WI38 (cell line): ENCODE results near the gene ERF.

Source experiments
- H3K4me3 ChIP-seq: 2 replicates; pipeline ENCODE4 v1.5.1; 2011; ENCODE audit warnings: low read depth, mild to moderate bottlenecking, control low read depth, low read length
- CTCF ChIP-seq: IDR thresholded peaks from 2 replicates; pipeline ENCODE4 v1.5.1; 2012; ENCODE audit warnings: low read depth, mild to moderate bottlenecking, control low read depth, low read length

The ERF gene

GRCh38 chr19:42295342-42295741 lies 40.4 kb upstream of the ERF start:
- H3K4me3 ChIP-seq: no peak overlapping the region
- TF ChIP-seq CTCF: no peak

DNA sequence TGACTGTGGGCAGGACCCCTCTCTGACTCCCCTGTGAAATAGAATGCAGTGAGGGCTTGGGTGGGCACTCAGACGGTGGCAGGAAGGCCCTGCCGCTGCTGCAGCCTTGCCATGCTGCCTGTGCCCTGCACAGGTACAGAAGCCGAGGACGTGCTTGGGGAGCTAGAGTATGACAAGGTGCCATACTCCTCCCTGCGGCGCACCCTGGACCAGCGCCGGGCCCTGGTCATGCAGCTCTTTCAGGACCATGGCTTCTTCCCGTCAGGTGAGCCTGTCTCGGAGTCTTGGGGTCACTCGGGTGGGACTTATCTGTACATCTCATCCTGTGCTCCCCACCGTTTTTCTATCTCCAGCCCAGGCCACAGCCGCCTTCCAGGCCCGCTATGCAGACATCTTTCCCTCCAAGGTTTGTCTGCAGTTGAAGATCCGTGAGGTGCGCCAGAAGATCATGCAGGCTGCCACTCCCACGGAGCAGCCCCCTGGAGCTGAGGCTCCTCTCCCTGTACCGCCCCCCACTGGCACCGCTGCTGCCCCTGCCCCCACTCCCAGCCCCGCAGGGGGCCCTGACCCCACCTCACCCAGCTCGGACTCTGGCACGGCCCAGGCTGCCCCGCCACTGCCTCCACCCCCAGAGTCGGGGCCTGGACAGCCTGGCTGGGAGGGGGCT lies 39.7 kb upstream of the ERF start:
- no peak for TF ChIP-seq CTCF
- no peak overlapping the region for H3K4me3 ChIP-seq

- no peak overlapping the region for H3K4me3 ChIP-seq
Observed at GRCh38 chr19:42293948-42294347, 39.0 kb upstream of the ERF start.

GRCh38 chr19:42293540-42293939 lies 38.6 kb upstream of the ERF start:
- no peak; the same call in 1 of the 2 replicates for TF ChIP-seq CTCF
- H3K4me3 ChIP-seq: no peak overlapping the region

More at GRCh38 chr19:42293948-42294347, 39.0 kb upstream of the ERF start:
- TF ChIP-seq CTCF: no peak

DNA sequence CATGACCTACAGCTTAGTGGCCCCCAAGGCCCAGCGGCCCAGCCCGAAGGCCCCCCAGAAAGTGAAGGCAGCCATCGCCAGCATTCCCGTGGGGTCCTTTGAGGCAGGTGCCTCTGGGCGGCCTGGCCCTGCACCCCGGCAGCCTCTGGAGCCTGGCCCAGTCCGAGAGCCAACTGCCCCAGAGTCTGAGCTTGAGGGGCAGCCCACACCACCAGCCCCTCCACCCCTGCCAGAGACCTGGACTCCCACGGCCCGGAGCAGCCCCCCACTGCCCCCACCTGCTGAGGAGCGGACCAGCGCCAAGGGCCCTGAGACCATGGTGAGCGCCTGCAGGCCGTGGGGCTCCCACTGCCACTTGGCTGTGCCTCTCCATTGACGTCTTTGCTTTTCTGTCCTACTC lies 38.0 kb upstream of the ERF start:
- TF ChIP-seq CTCF: no peak
- no peak overlapping the region for H3K4me3 ChIP-seq

GRCh38 chr19:42292042-42292960 lies 37.4 kb upstream of the ERF start:
- TF ChIP-seq CTCF: no peak
- no peak overlapping the region for H3K4me3 ChIP-seq

- no peak for TF ChIP-seq CTCF
- H3K4me3 ChIP-seq: no peak overlapping the region
Observed at GRCh38 chr19:42291435-42291810, 36.5 kb upstream of the ERF start.
